Mesothelial cell of epicardium (in vitro differentiated cells): ENCODE measurements around the gene NMD3. TPM values are rescaled to one million over a fixed set of nuclear protein-coding genes. Genes with fewer than 3 reads are reported as not detected.
"Not testable (repeated sequence)": the region's sequence is repeated elsewhere in the genome, so short reads cannot be mapped to it uniquely, and the experiment has no call there.

Experiments
- DNase-seq, 2 experiments: peaks; one replicate each; pipeline ENCODE4 v3.0.0; 2021; ENCODE audit warnings: low spot score in 2 of 2; ENCODE audit not compliant: unreplicated experiment in 2 of 2
- H3K27ac Mint-ChIP-seq: 2 replicates; pipeline ENCODE4 v1.8.0; 2021; ENCODE audit warnings: mixed read lengths
- H3K27me3 Mint-ChIP-seq: 2 replicates; pipeline ENCODE4 v1.8.0; 2021; ENCODE audit warnings: low read depth, mixed read lengths
- H3K36me3 Mint-ChIP-seq: 2 replicates; pipeline ENCODE4 v1.8.0; 2021; ENCODE audit warnings: mixed read lengths
- H3K4me1 Mint-ChIP-seq: 2 replicates; pipeline ENCODE4 v1.8.0; 2021; ENCODE audit warnings: mixed read lengths
- H3K4me3 Mint-ChIP-seq: 2 replicates; pipeline ENCODE4 v1.8.0; 2021; ENCODE audit warnings: mild to moderate bottlenecking, moderate library complexity, mixed read lengths
- H3K9me3 Mint-ChIP-seq: 2 replicates; pipeline ENCODE4 v1.8.0; 2021; ENCODE audit warnings: mixed read lengths
- total RNA-seq: library from RNA; stranded (reverse); gene quantifications from 3 replicates; pipeline ENCODE4 v1.2.1, GENCODE V29; 2021
- TF ChIP-seq, protein P1 (sequence below): fragments of 200-600 bp; sonication (generic); IDR thresholded peaks from one replicate; pipeline ENCODE4 v1.5.0; 2021; ENCODE audit warnings: antibody characterized with exemption; ENCODE audit not compliant: unreplicated experiment

Gene NMD3
- total RNA-seq, 1 donor from 2014 or later = 51.1 TPM

DNA sequence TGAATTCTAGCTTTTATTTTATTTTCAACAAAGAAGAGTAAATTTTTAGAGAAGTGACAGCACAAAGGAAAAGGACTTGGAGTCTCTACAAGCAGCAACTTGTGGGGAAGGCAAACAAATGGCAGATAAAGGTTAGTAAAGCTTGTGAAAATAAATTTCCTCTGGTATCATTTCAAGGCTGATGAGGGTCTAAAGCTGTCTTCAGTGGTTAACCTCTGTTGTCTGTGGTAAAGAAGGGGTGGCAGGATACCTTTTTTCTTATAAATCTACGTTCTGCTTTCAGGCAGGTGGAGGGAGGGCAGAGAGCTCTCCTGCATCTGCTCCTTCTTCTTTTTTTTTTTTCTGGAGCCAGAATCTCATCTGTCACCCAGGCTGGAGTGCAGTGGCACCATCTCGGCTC, 50.5 kb downstream of the NMD3 start:
- no peak overlapping the region for H3K4me3 Mint-ChIP-seq
- H3K27me3 Mint-ChIP-seq = no peaks in the 10 kb centered on the region
- no peak overlapping the region for H3K27ac Mint-ChIP-seq
- DNase-seq = no peak
- H3K9me3 Mint-ChIP-seq = no peaks in the 10 kb centered on the region
- H3K4me1 Mint-ChIP-seq = peaks cover 28% of the 10 kb centered on the region
- TF ChIP-seq, protein P1, sequence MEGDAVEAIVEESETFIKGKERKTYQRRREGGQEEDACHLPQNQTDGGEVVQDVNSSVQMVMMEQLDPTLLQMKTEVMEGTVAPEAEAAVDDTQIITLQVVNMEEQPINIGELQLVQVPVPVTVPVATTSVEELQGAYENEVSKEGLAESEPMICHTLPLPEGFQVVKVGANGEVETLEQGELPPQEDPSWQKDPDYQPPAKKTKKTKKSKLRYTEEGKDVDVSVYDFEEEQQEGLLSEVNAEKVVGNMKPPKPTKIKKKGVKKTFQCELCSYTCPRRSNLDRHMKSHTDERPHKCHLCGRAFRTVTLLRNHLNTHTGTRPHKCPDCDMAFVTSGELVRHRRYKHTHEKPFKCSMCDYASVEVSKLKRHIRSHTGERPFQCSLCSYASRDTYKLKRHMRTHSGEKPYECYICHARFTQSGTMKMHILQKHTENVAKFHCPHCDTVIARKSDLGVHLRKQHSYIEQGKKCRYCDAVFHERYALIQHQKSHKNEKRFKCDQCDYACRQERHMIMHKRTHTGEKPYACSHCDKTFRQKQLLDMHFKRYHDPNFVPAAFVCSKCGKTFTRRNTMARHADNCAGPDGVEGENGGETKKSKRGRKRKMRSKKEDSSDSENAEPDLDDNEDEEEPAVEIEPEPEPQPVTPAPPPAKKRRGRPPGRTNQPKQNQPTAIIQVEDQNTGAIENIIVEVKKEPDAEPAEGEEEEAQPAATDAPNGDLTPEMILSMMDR = no peak
- peaks cover 7% of the 10 kb centered on the region for H3K36me3 Mint-ChIP-seq

DNA sequence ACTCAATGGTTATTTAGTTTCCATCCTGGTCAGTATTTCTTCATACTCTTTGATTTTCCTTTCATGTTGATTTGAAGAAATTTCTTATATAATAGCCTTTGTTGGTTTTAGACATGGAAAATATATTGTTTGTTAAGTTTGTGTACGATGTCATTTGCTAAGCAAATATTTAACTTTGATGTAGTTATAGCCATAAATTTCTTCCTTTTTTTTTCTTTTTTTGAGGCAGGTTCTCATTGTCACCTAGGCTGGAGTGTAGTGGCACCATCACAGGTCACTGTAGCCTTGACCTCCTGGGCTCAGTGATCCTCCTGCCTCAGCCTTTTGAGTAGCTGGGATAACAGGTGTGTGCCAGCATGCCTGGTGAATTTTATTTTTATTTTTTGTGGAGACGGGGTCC, 51.4 kb downstream of the NMD3 start:
- no peak overlapping the region for H3K27ac Mint-ChIP-seq
- peaks cover 24% of the 10 kb centered on the region for H3K4me1 Mint-ChIP-seq
- DNase-seq = no peak
- no peaks in the 10 kb centered on the region for H3K27me3 Mint-ChIP-seq
- peaks cover 7% of the 10 kb centered on the region for H3K9me3 Mint-ChIP-seq
- H3K4me3 Mint-ChIP-seq = no peak overlapping the region
- peaks cover 13% of the 10 kb centered on the region for H3K36me3 Mint-ChIP-seq
- TF ChIP-seq, protein P1 = no peak

DNA sequence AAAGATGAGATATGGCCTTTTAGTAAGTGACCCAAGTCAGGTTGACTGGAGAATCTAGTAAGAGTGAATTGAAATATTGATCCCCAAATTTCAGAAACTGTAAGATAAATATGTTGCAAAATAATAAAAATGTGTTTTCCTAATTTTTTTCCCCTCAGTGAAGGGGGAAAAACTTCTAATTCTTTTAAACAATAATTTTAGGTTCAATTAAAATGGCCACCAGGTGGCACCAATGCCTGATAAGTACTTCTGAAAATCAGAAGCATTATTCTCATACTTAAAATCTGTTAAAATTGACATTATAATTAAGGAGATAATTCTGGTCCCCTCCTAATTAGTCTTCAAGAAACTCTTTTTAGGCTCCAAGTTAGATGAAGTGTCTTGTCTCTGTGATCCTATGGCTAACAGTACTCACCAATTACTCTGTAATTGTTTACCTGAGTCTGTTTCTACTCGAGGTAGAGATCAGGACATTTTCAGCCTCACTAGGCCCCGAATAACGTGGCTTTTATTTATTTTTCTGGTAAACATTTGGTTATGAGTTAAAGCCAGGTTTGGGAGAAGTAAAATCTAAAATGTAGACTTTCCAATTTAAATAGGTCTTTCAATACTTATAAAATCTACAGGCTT, 52.6 kb downstream of the NMD3 start:
- Mint-ChIP-seq H3K4me3 (no peak overlapping the region), H3K36me3 (peaks cover 20% of the 10 kb centered on the region), H3K27ac (no peak overlapping the region), H3K4me1 (peaks cover 15% of the 10 kb centered on the region), H3K27me3 (no peaks in the 10 kb centered on the region), H3K9me3 (peaks cover 16% of the 10 kb centered on the region)
- TF ChIP-seq, protein P1 = peak; percentile 94
- no peak for DNase-seq

DNA sequence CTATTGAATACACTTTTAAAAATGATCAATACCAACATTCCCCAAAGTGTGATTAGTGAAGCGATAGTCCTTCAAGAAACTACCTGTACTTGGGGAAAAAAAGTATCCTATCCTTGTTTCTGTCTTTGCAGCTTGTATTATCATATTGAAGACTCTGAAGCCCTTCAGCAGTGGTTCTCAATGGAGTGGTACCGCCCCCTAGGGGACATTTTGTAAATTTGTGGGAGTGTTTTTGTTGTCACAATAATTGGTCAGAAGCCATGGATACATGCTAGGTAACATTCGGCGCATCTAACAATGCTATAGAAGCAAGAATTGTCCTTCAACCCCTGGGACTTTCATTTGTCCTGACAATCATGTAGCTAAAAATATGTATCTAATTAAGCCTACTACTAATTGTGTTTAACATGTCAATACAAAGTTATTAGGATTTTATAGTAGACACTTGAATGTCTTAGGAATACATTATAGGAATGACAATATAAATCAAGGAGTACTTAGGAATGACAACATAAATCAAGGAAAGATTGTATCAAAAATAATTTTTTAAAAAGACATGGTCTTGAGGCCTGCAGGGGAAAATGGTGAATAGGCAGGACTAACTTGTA, 53.7 kb downstream of the NMD3 start:
- H3K4me1 Mint-ChIP-seq = peaks cover 10% of the 10 kb centered on the region
- peaks cover 25% of the 10 kb centered on the region for H3K36me3 Mint-ChIP-seq
- no peak overlapping the region for H3K4me3 Mint-ChIP-seq
- H3K27ac Mint-ChIP-seq = no peak overlapping the region
- TF ChIP-seq, protein P1 = peak; percentile 70
- no peak for DNase-seq
- no peaks in the 10 kb centered on the region for H3K27me3 Mint-ChIP-seq
- H3K9me3 Mint-ChIP-seq = peaks cover 27% of the 10 kb centered on the region

DNA sequence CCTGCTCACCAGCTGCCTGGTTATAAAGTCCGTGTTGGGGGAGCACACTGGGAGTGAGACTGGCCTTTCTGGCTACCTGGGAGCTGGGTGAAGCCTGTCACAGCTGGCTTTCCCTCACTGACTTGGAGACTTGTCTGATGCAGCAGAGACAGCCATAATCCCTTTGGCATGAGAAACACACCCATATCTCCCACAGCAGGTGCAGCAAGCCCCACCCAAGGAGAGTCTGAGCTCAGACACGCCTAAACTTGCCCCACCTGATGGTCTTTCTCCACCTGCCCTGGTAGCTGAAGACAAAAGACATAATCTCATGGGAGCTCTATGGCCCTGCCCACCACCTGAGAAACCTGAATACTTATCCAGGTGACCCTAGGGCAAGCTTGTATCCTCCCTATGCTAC, 54.8 kb downstream of the NMD3 start:
- DNase-seq = no peak
- Mint-ChIP-seq H3K36me3 (peaks cover 27% of the 10 kb centered on the region), H3K4me1 (peaks cover 8% of the 10 kb centered on the region), H3K9me3 (peaks cover 31% of the 10 kb centered on the region), H3K4me3 (no peak overlapping the region), H3K27ac (no peak overlapping the region), H3K27me3 (no peaks in the 10 kb centered on the region)
- TF ChIP-seq, protein P1 = no peak

DNA sequence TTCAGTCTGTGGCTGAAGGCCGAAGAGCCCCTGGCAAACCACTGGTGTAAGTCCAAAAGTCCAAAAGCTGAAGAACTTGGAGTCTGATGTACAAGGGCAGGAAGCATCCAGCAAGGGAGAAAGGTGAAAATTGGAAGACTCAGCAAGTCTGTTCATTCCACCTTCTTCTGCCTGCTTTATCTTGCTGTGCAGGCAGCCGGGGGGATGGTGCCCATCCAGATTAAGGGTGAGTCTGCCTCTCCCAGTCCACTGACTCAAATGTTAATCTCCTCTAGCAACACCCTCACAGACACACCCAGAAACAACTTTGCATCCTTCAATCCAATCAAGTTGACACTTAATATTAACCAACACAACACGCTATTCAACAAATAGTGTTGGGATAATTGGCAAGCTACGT, 61.3 kb downstream of the NMD3 start:
- not testable (repeated sequence) for H3K27ac Mint-ChIP-seq, DNase-seq, H3K4me3 Mint-ChIP-seq, H3K4me1 Mint-ChIP-seq, H3K27me3 Mint-ChIP-seq
- peaks cover 20% of the 10 kb centered on the region for H3K36me3 Mint-ChIP-seq
- H3K9me3 Mint-ChIP-seq = peaks cover 60% of the 10 kb centered on the region
